GM18951 (cell line): ENCODE results near the gene ZMYND15.

Source experiments
- POLR2A ChIP-seq: IDR thresholded peaks from 4 replicates; pipeline ENCODE4 v1.6.1; 2011; ENCODE audit warnings: mild to moderate bottlenecking; ENCODE audit not compliant: insufficient read length, insufficient read depth; ENCODE audit errors: extremely low read depth
- in situ Hi-C: fragments of 300-500 bp; cut with MboI; formaldehyde crosslinking; loops from one replicate; pipeline ENCODE4 v1.12.0; 2022; ENCODE audit warnings: low sequenced_read_pairs, mixed read lengths, inconsistent platforms; ENCODE audit not compliant: unreplicated experiment

ZMYND15 gene

GRCh38 chr17:4766723-4767122 is 27.1 kb downstream of the ZMYND15 start:
- TF ChIP-seq POLR2A: no peak
- in situ Hi-C loops: no loop called here

GRCh38 chr17:4768298-4768697 is 28.7 kb downstream of the ZMYND15 start:
- in situ Hi-C loops: no loop called here
- no peak for TF ChIP-seq POLR2A

GRCh38 chr17:4769628-4770027 is 30.0 kb downstream of the ZMYND15 start:
- in situ Hi-C loops: no loop called here
- no peak for TF ChIP-seq POLR2A

GRCh38 chr17:4771519-4772234 is 32.0 kb downstream of the ZMYND15 start, which contains the start of gene TM4SF5:
Gene TM4SF5 (plus strand): TSS chr17:4771886. CDS start chr17:4771923, 37 bp downstream.
- in situ Hi-C loops: no loop called here
- no peak for TF ChIP-seq POLR2A

GRCh38 chr17:4772235-4772613 is 32.6 kb downstream of the ZMYND15 start:
- in situ Hi-C loops: no loop called here
- TF ChIP-seq POLR2A: no peak

- TF ChIP-seq POLR2A: no peak
- in situ Hi-C loops: no loop called here
Measured at GRCh38 chr17:4777969-4778760, 38.5 kb downstream of the ZMYND15 start.

GRCh38 chr17:4780325-4780955 is 40.8 kb downstream of the ZMYND15 start:
- in situ Hi-C loops: no loop called here
- TF ChIP-seq POLR2A: no peak

- in situ Hi-C loops: no loop called here
Measured at GRCh38 chr17:4782652-4783051, 43.0 kb downstream of the ZMYND15 start.

GRCh38 chr17:4785311-4786105 is 45.9 kb downstream of the ZMYND15 start:
- in situ Hi-C loops: no loop called here

More at GRCh38 chr17:4782652-4783051, 43.0 kb downstream of the ZMYND15 start:
- no peak for TF ChIP-seq POLR2A

GRCh38 chr17:4786106-4786511 is 46.5 kb downstream of the ZMYND15 start, which contains the start of gene VMO1:
Gene VMO1 (minus strand): TSS chr17:4786364. CDS start chr17:4786352, 12 bp downstream.
- TF ChIP-seq POLR2A: no peak
- in situ Hi-C loops: no loop called here

More at GRCh38 chr17:4785311-4786105, 45.9 kb downstream of the ZMYND15 start:
- no peak for TF ChIP-seq POLR2A

GRCh38 chr17:4786516-4786915 is 46.9 kb downstream of the ZMYND15 start:
- no peak for TF ChIP-seq POLR2A
- in situ Hi-C loops: no loop called here

- in situ Hi-C loops: no loop called here
- TF ChIP-seq POLR2A: no peak
Measured at GRCh38 chr17:4788159-4788806, 48.6 kb downstream of the ZMYND15 start.

GRCh38 chr17:4788807-4789700 is 49.4 kb downstream of the ZMYND15 start, which contains the start of gene GLTPD2:
Gene GLTPD2 (plus strand): TSS chr17:4788964. CDS start chr17:4789012, 48 bp downstream.
- TF ChIP-seq POLR2A: no peak
- in situ Hi-C loops: no loop called here
